ENCODE measurements around the gene CFH. TPM values are rescaled to one million over a fixed set of nuclear protein-coding genes. Genes with fewer than 3 reads are reported as not detected.
"Not testable (repeated sequence)": the region's sequence is repeated elsewhere in the genome, so short reads cannot be mapped to it uniquely, and the experiment has no call there.

Gene CFH
- total RNA-seq, 1 experiment from 2014 or later, result 75.4 TPM

- H3K4me3 ChIP-seq, result no peak overlapping the region
- peaks cover 14% of the 10 kb centered on the region for H3K4me1 ChIP-seq (replicated peaks)
- no peaks in the 10 kb centered on the region for H3K36me3 ChIP-seq
- peak in 1 of 2 experiments; percentile 34 for DNase-seq (ENCODE audit: low read depth in 1 of 2, low spot score in 2 of 2)
- H3K9me3 ChIP-seq (replicated peaks), result no peaks in the 10 kb centered on the region
- H3K27ac ChIP-seq, result no peak overlapping the region
- H3K27me3 ChIP-seq (replicated peaks), result no peaks in the 10 kb centered on the region
These were observed 28.3 kb downstream of the CFH start for GRCh38 chr1:196680107-196680506.

DNA sequence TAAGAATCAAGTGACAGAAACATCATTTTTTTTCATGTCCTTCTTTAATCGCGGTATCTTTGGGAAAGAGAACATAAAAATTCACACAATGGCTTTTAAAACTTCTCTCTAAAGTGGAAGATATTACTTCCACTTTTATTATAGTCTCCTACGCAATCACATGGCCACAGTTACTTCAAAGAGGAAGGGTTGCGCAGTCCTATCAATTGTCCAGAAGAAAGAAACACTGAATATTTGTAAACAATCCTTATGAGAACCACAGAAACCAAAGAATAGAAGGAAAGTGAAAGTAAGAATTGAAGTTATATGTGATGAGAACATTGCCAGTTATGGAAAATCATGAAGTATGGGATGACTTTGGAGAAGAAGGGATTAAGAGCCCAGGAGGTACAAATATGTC is 32.6 kb downstream of the CFH start:
- no peaks in the 10 kb centered on the region for H3K9me3 ChIP-seq (replicated peaks)
- 0 out of 2 replicates have a peak, but pooled peaks cover 2% of the 10 kb centered on the region for H3K36me3 ChIP-seq
- no peak overlapping the region for H3K27ac ChIP-seq
- no peak for DNase-seq (ENCODE audit: low read depth in 1 of 2, low spot score in 2 of 2)
- no peaks in the 10 kb centered on the region for H3K4me1 ChIP-seq (replicated peaks)
- H3K27me3 ChIP-seq (replicated peaks), result no peaks in the 10 kb centered on the region
- no peak overlapping the region for H3K4me3 ChIP-seq

DNA sequence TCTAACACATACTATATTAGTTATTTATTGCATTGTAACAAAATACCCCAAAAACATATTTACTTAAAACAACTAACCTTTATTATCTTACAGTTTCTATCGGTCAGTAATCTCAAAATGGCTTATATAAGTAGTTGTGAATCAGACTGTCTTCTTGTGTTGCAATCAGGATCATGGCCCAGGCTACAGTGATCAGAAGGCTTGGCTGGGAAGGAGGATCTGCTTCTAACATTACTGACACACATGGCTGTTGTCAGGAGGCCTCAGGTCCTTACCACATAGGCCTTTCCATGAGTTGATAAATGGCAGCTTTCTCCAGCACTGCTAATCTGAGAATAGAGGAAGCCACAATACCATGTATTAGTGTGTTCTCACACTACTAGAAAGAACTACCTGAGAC is 33.7 kb downstream of the CFH start:
- Histone ChIP-seq H3K4me3 (no peak overlapping the region), H3K27me3 (replicated peaks) (no peaks in the 10 kb centered on the region), H3K4me1 (replicated peaks) (no peaks in the 10 kb centered on the region), H3K27ac (no peak overlapping the region), H3K36me3 (0 out of 2 replicates have a peak, but pooled peaks cover 2% of the 10 kb centered on the region), H3K9me3 (replicated peaks) (no peaks in the 10 kb centered on the region)
- DNase-seq (ENCODE audit: low read depth in 1 of 2, low spot score in 2 of 2), result no peak

DNA sequence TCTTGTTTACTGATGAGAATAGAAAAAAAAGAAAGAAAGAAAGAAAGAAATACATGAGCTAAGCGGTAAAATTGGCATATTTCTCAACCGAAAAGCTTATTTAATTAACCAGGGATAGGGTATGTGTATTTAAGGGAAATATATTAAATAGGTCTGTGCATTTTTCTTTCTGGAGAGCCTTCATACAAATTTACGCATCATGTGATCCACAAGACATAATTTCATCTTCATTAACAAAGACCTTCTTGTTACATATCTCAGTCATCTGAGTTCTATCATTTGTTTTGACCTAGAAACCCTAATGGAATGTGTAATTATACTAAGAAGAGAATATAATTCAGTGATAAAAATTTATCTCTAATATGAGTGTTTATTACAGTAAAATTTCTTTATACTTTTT is 37.2 kb downstream of the CFH start:
- no peak for DNase-seq (ENCODE audit: low read depth in 1 of 2, low spot score in 2 of 2)
- Histone ChIP-seq H3K4me3 (no peak overlapping the region), H3K36me3 (0 out of 2 replicates have a peak, but pooled peaks cover 2% of the 10 kb centered on the region), H3K27me3 (replicated peaks) (no peaks in the 10 kb centered on the region), H3K9me3 (replicated peaks) (no peaks in the 10 kb centered on the region), H3K4me1 (replicated peaks) (no peaks in the 10 kb centered on the region), H3K27ac (no peak overlapping the region)

GRCh38 chr1:196690582-196690981 is 38.7 kb downstream of the CFH start:
- no peaks in the 10 kb centered on the region for H3K9me3 ChIP-seq (replicated peaks)
- H3K4me1 ChIP-seq (replicated peaks), result no peaks in the 10 kb centered on the region
- H3K36me3 ChIP-seq, result 0 out of 2 replicates have a peak, but pooled peaks cover 1% of the 10 kb centered on the region
- H3K27me3 ChIP-seq (replicated peaks), result no peaks in the 10 kb centered on the region
- no peak for DNase-seq (ENCODE audit: low read depth in 1 of 2, low spot score in 2 of 2)
- no peak overlapping the region for H3K27ac ChIP-seq
- no peak overlapping the region for H3K4me3 ChIP-seq

GRCh38 chr1:196698993-196699392 is 47.1 kb downstream of the CFH start:
- Histone ChIP-seq H3K4me1 (replicated peaks) (no peaks in the 10 kb centered on the region), H3K9me3 (replicated peaks) (no peaks in the 10 kb centered on the region), H3K27me3 (replicated peaks) (no peaks in the 10 kb centered on the region), H3K4me3 (no peak overlapping the region), H3K27ac (no peak overlapping the region), H3K36me3 (no peaks in the 10 kb centered on the region)
- DNase-seq (ENCODE audit: low read depth in 1 of 2, low spot score in 2 of 2), result no peak

DNA sequence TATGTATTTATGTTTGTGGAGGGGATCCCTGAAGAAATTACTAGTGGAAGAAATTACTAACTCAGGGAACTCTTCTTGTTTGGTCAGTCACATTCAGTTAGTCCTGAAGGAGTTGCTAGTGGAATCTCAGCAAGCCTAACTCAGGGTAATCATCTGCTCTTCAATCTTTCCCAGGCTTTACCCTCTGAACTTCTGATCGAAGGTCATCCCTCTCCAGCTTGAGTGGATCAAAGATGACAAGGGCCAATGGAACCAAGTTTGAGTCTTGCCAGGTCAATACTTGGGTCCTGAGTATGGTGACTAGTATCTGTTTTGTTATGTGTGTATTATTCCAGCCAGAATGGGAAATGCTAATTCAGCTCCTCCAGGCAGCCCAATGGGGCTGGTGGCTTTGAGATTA is 49.3 kb downstream of the CFH start:
- H3K36me3 ChIP-seq, result no peaks in the 10 kb centered on the region
- H3K4me1 ChIP-seq (replicated peaks), result no peaks in the 10 kb centered on the region
- no peak for DNase-seq (ENCODE audit: low read depth in 1 of 2, low spot score in 2 of 2)
- no peak overlapping the region for H3K27ac ChIP-seq
- H3K27me3 ChIP-seq (replicated peaks), result no peaks in the 10 kb centered on the region
- no peaks in the 10 kb centered on the region for H3K9me3 ChIP-seq (replicated peaks)
- H3K4me3 ChIP-seq, result no peak overlapping the region

GRCh38 chr1:196709892-196710291 is 58.0 kb downstream of the CFH start:
- H3K9me3 ChIP-seq (replicated peaks); H3K27ac ChIP-seq; H3K27me3 ChIP-seq (replicated peaks); H3K4me1 ChIP-seq (replicated peaks); DNase-seq (ENCODE audit: low read depth in 1 of 2, low spot score in 2 of 2); H3K36me3 ChIP-seq; H3K4me3 ChIP-seq: not testable (repeated sequence)

GRCh38 chr1:196717868-196718267 is 66.0 kb downstream of the CFH start:
- no peaks in the 10 kb centered on the region for H3K27me3 ChIP-seq (replicated peaks)
- no peaks in the 10 kb centered on the region for H3K4me1 ChIP-seq (replicated peaks)
- H3K27ac ChIP-seq, result no peak overlapping the region
- H3K9me3 ChIP-seq (replicated peaks), result no peaks in the 10 kb centered on the region
- H3K36me3 ChIP-seq, result no peaks in the 10 kb centered on the region
- H3K4me3 ChIP-seq, result no peak overlapping the region
- DNase-seq (ENCODE audit: low read depth in 1 of 2, low spot score in 2 of 2), result no peak

DNA sequence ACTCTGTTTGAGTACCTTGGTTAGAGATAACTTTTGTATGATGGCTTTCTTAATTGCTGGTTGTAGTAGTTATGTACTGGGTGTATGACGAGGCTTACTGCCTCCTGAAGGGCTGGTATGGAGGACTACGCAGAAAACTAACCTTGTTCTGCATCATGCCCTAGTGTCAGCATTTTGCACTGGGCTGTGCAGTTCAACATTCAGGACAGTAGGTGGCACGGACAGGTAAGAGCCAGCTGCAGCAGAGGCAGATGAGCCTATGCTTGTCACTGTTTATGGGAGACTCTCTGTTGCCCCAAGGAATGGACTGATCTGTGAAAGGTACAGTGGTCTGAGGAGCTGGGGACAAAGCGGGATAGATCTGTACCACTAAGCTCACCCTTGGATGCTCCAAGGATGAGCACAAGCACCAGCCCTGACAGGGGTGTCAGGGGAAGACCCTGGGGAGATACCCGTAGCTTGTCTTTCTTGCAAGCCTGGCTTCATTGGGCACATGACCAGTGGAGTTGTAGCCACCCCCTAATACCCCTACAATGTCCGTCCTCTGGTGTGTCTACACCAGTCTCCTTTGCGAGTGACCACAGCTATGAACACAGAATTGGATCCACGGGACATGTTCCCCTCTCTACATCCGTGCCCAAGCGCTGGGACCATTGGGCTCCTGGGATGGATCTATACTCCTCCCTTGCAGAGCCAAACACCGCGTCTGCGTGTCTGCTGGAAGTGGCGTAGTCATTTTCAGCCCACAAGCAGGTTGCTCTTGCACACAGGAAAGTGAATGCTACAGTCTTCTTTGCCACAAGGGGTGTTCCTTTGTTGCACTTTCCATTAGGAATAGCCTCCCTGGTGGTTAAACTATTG is 71.7 kb downstream of the CFH start:
- Histone ChIP-seq H3K4me1 (replicated peaks) (no peaks in the 10 kb centered on the region), H3K4me3 (no peak overlapping the region), H3K9me3 (replicated peaks) (no peaks in the 10 kb centered on the region), H3K27ac (no peak overlapping the region), H3K36me3 (peaks cover 2% of the 10 kb centered on the region; the same call in 1 of the 2 replicates), H3K27me3 (replicated peaks) (no peaks in the 10 kb centered on the region)
- peak; percentile 21 to 65 for DNase-seq (ENCODE audit: low read depth in 1 of 2, low spot score in 2 of 2)

- H3K4me3 ChIP-seq, result no peak overlapping the region
- DNase-seq (ENCODE audit: low read depth in 1 of 2, low spot score in 2 of 2), result no peak
- peaks cover 3% of the 10 kb centered on the region; the same call in 1 of the 2 replicates for H3K36me3 ChIP-seq
- no peaks in the 10 kb centered on the region for H3K4me1 ChIP-seq (replicated peaks)
- H3K27me3 ChIP-seq (replicated peaks), result no peaks in the 10 kb centered on the region
- H3K9me3 ChIP-seq (replicated peaks), result no peaks in the 10 kb centered on the region
- H3K27ac ChIP-seq, result no peak overlapping the region
These were observed 80.7 kb downstream of the CFH start for GRCh38 chr1:196732526-196732925.

- DNase-seq (ENCODE audit: low read depth in 1 of 2, low spot score in 2 of 2), result no peak
- Histone ChIP-seq H3K27ac (no peak overlapping the region), H3K27me3 (replicated peaks) (no peaks in the 10 kb centered on the region), H3K4me1 (replicated peaks) (no peaks in the 10 kb centered on the region), H3K4me3 (no peak overlapping the region), H3K9me3 (replicated peaks) (no peaks in the 10 kb centered on the region), H3K36me3 (peaks cover 8% of the 10 kb centered on the region; the same call in 1 of the 2 replicates)
These were observed 81.5 kb downstream of the CFH start for GRCh38 chr1:196733091-196733970.

GRCh38 chr1:196734006-196734405 is 82.2 kb downstream of the CFH start:
- no peak for DNase-seq (ENCODE audit: low read depth in 1 of 2, low spot score in 2 of 2)
- Histone ChIP-seq H3K4me3 (no peak overlapping the region), H3K36me3 (0 out of 2 replicates have a peak, but pooled peaks cover 5% of the 10 kb centered on the region), H3K27me3 (replicated peaks) (no peaks in the 10 kb centered on the region), H3K9me3 (replicated peaks) (no peaks in the 10 kb centered on the region), H3K27ac (no peak overlapping the region), H3K4me1 (replicated peaks) (no peaks in the 10 kb centered on the region)

DNA sequence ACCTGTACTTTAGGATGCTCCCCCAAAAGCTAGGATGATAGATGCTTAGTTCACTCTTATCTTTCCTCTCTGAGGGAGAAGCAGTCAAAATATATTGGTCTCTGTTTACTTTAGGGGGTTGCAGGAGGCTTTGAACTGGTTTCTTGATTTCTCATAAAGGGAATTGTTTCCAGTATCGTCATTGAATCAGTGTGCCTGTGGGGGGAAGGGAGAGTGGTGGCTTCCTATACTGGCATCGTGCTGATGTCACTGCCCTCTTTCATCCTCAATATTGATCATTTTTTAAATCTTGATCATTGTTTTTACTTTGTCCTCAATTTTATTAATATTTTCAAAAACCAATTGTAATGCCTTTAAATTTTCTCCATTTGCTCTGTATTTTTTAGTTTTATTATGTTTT is 82.6 kb downstream of the CFH start:
- Histone ChIP-seq H3K9me3 (replicated peaks) (peaks cover 2% of the 10 kb centered on the region; the same call in 1 of the 2 replicates), H3K4me1 (replicated peaks) (no peaks in the 10 kb centered on the region), H3K27me3 (replicated peaks) (no peaks in the 10 kb centered on the region), H3K4me3 (no peak overlapping the region), H3K36me3 (0 out of 2 replicates have a peak, but pooled peaks cover 5% of the 10 kb centered on the region), H3K27ac (no peak overlapping the region)
- no peak for DNase-seq (ENCODE audit: low read depth in 1 of 2, low spot score in 2 of 2)

Data from SJSA1 (cell line).